ENCODE measurements around the gene PPM1J.

The PPM1J gene

DNA sequence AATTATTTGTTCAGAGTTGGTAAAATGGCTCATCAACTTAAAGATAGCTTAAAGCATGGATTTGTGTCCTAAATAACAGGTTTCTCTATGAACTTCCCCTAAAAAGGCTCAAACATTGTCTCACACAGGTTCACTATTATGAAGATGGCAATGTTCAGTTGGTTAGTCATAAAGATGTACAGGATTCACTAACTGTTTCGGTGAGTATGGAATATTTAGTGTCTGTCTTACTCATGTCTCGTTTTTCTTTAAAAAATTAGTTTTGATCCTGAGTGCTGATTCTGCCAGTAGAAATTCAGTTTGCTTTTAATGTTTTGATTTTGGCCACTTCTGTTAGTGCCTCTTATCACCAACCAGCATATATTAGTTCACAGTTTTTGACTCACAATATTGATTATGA is 48.2 kb downstream of the PPM1J start:
- no peak overlapping the region for H3K4me3 ChIP-seq (ENCODE audit: low read depth, low read length)
- DNase-seq (ENCODE audit: low read depth), result no peak

GRCh38 chr1:112665857-112666256 is 49.3 kb downstream of the PPM1J start:
- no peak for DNase-seq (ENCODE audit: low read depth)
- no peak overlapping the region for H3K4me3 ChIP-seq (ENCODE audit: low read depth, low read length)
